Adipocyte (in vitro differentiated cells): Measurements from ENCODE around the gene BABAM2.

ENCODE experiments used
- DNase-seq: peaks from one replicate; pipeline ENCODE4 v3.0.0-alpha.2; 2015; ENCODE audit warnings: low read depth
- H3K27me3 ChIP-seq: replicated peaks from 2 replicates; pipeline ENCODE4 v1.7.0; 2013; ENCODE audit warnings: mild to moderate bottlenecking, low read length, moderate library complexity; ENCODE audit not compliant: control insufficient read depth, insufficient read depth
- H3K36me3 ChIP-seq: 2 replicates; pipeline ENCODE4 v1.7.0; 2013; ENCODE audit warnings: low read length, mild to moderate bottlenecking, moderate library complexity; ENCODE audit not compliant: control insufficient read depth, insufficient read depth, severe bottlenecking
- H3K4me1 ChIP-seq: 2 replicates; pipeline ENCODE4 v1.7.0; 2013; ENCODE audit warnings: mild to moderate bottlenecking, low read length, moderate library complexity; ENCODE audit not compliant: control insufficient read depth, insufficient read depth
- H3K4me3 ChIP-seq: 2 replicates; pipeline ENCODE4 v1.7.0; 2013; ENCODE audit warnings: mild to moderate bottlenecking, low read length, moderate library complexity
- H3K9ac ChIP-seq: 2 replicates; pipeline ENCODE4 v1.7.0; 2013; ENCODE audit warnings: mild to moderate bottlenecking, low read length, moderate library complexity
- H3K9me3 ChIP-seq: 2 replicates; pipeline ENCODE4 v1.7.0; 2013; ENCODE audit warnings: mild to moderate bottlenecking, low read length, moderate library complexity; ENCODE audit not compliant: control insufficient read depth

BABAM2 gene

DNA sequence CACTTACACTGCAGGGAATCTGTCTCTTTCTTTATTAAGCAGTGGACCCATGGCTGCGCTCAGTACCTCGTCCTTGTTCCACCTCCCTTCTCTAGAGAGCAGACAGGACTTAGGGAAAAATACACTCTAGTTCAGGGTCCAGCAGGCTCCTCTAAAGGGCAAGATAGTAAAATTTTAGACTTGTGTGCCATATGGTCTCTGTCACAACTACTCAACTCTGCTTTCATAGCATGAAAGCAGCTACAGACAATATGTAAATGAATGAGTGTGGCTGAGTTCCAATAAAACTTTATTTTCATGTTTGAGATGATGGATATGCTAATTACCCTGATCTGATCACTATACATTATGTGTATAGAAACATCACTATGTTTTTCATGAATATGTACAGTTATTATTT is 163.1 kb downstream of the BABAM2 start:
- no peaks in the 10 kb centered on the region for H3K9me3 ChIP-seq
- H3K36me3 ChIP-seq = no peaks in the 10 kb centered on the region
- H3K27me3 ChIP-seq = no peaks in the 10 kb centered on the region
- H3K4me1 ChIP-seq = peaks cover 14% of the 10 kb centered on the region
- peak overlapping the region; percentile 60 for H3K9ac ChIP-seq
- H3K4me3 ChIP-seq = no peak overlapping the region
- no peak for DNase-seq

- Histone ChIP-seq H3K9ac (no peak overlapping the region), H3K36me3 (no peaks in the 10 kb centered on the region), H3K9me3 (no peaks in the 10 kb centered on the region), H3K27me3 (no peaks in the 10 kb centered on the region), H3K4me3 (no peak overlapping the region), H3K4me1 (peaks cover 14% of the 10 kb centered on the region)
- no peak for DNase-seq
These were observed 164.4 kb downstream of the BABAM2 start for GRCh38 chr2:28054916-28055315.

GRCh38 chr2:28055325-28055970 is 164.9 kb downstream of the BABAM2 start:
- Histone ChIP-seq H3K4me1 (peaks cover 14% of the 10 kb centered on the region), H3K9me3 (no peaks in the 10 kb centered on the region), H3K4me3 (no peak overlapping the region), H3K9ac (no peak overlapping the region), H3K36me3 (no peaks in the 10 kb centered on the region), H3K27me3 (no peaks in the 10 kb centered on the region)
- DNase-seq = no peak

DNA sequence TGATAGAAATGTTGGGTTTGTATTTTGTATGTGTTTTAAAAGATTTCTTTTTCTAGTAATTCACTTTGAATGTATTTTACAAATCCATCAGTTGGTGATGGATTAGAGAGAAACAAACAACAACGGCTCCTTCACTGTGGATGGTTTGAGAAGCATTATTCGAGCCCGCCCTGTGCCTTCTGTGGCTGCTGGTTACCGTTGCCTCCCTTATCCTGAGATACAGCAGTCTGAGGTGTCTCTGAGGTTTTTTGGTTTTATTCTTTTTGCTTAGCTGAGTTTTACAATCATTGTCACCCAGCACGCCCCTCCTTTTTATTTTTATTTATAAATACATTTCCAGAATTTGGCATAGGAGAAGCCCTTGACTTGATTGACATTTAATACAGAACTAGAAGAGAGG is 168.3 kb downstream of the BABAM2 start:
- no peak overlapping the region for H3K9ac ChIP-seq
- no peak overlapping the region for H3K4me3 ChIP-seq
- no peaks in the 10 kb centered on the region for H3K27me3 ChIP-seq
- no peak for DNase-seq
- H3K36me3 ChIP-seq = no peaks in the 10 kb centered on the region
- peaks cover 2% of the 10 kb centered on the region for H3K4me1 ChIP-seq
- H3K9me3 ChIP-seq = no peaks in the 10 kb centered on the region

DNA sequence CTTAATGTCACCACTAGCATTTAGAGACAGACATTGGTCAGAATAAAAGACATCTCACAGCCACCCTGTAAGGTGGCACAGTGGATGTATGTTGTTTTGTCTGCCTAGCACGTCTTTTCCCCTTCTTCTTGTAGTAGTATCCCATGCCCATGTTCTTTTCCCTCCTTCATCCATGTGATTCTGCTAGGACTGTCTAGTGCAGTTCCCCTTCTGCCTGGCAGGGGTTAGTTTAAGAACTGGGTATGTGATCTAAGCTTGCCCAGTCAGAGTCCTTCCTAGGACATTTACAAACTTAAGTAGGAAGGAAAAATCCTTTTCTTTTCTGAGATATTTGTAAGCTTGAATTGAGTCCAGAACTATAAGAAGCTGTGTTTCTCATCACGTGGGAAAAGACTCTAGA is 172.3 kb downstream of the BABAM2 start:
- Histone ChIP-seq H3K4me3 (no peak overlapping the region), H3K9ac (no peak overlapping the region), H3K4me1 (peaks cover 4% of the 10 kb centered on the region), H3K27me3 (no peaks in the 10 kb centered on the region), H3K36me3 (no peaks in the 10 kb centered on the region), H3K9me3 (no peaks in the 10 kb centered on the region)
- DNase-seq = no peak

- H3K4me3 ChIP-seq = no peak overlapping the region
- H3K9ac ChIP-seq = no peak overlapping the region
- no peaks in the 10 kb centered on the region for H3K27me3 ChIP-seq
- no peak for DNase-seq
- no peaks in the 10 kb centered on the region for H3K9me3 ChIP-seq
- H3K36me3 ChIP-seq = no peaks in the 10 kb centered on the region
- H3K4me1 ChIP-seq = peaks cover 4% of the 10 kb centered on the region
These were observed 173.0 kb downstream of the BABAM2 start for GRCh38 chr2:28063492-28063962.

DNA sequence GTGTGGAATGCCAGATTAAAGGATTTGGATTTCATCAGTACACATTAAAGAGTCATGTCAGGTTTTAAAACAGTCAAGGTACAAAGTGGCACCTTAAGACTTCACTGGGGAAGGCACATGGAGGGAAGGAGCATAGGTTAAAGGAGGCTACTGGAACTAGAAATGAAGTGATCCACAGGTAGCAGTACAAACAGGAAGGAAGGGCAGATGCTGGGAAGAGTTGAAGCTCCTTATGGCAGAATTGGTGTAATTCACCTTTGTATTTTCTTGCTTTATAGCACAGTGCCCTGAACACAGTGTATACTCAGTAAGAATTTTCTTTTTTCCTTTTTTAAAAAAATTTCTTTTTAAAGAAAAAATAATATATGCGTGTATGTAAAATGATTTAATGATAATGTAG is 177.1 kb downstream of the BABAM2 start:
- Histone ChIP-seq H3K4me1 (peaks cover 7% of the 10 kb centered on the region), H3K27me3 (no peaks in the 10 kb centered on the region), H3K4me3 (no peak overlapping the region), H3K9me3 (no peaks in the 10 kb centered on the region), H3K9ac (no peak overlapping the region), H3K36me3 (no peaks in the 10 kb centered on the region)
- DNase-seq = no peak

- Histone ChIP-seq H3K9ac (no peak overlapping the region), H3K4me3 (no peak overlapping the region), H3K27me3 (no peaks in the 10 kb centered on the region), H3K9me3 (no peaks in the 10 kb centered on the region), H3K4me1 (peaks cover 7% of the 10 kb centered on the region), H3K36me3 (no peaks in the 10 kb centered on the region)
- no peak for DNase-seq
These were observed 177.6 kb downstream of the BABAM2 start for GRCh38 chr2:28068088-28068487.

- Histone ChIP-seq H3K9ac (no peak overlapping the region), H3K4me1 (peaks cover 7% of the 10 kb centered on the region), H3K4me3 (no peak overlapping the region), H3K9me3 (no peaks in the 10 kb centered on the region), H3K27me3 (no peaks in the 10 kb centered on the region), H3K36me3 (no peaks in the 10 kb centered on the region)
- DNase-seq = no peak
These were observed 178.0 kb downstream of the BABAM2 start for GRCh38 chr2:28068527-28068926.

DNA sequence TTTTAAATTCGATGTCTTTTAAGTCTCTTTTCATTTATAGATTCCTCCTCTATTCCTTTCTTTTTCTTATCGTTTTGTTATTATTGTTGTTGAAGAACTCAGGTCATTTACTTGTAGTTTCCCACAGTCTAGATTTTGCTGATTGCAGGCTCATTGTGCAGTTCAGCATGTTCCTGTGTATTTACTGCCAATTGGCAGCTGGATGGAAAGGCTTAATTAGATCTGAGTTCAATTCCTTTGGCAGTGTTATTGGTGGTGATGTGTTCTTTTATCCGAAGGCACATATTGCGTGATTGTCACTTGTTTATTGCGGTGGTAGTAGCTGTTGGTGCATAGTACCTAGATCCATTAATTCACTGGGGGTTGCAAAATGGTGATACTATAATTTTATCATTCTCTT is 180.7 kb downstream of the BABAM2 start:
- DNase-seq = no peak
- peaks cover 3% of the 10 kb centered on the region for H3K4me1 ChIP-seq
- no peak overlapping the region for H3K4me3 ChIP-seq
- no peaks in the 10 kb centered on the region for H3K27me3 ChIP-seq
- H3K9me3 ChIP-seq = no peaks in the 10 kb centered on the region
- no peaks in the 10 kb centered on the region for H3K36me3 ChIP-seq
- H3K9ac ChIP-seq = no peak overlapping the region

DNA sequence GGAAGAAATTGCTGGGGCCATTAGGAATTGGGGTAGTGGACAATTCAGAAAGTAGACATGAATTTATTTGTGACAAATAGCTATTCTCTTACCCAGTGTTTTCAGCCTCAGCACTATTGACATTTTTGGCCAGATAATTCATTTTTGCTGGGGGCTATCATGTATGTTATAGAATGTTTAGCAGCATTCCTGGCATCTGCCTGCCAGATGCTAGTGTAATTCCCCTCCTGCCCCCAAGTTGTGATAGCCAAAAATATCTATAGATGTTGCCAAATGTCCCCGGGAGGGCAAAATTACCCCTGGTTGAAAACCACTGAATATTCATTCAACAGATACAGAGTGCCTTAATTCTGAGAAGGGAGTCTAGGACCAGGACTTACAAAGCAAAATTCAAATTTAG is 183.6 kb downstream of the BABAM2 start:
- Histone ChIP-seq H3K9me3 (no peaks in the 10 kb centered on the region), H3K27me3 (no peaks in the 10 kb centered on the region), H3K36me3 (no peaks in the 10 kb centered on the region), H3K4me3 (no peak overlapping the region), H3K9ac (no peak overlapping the region), H3K4me1 (peaks cover 2% of the 10 kb centered on the region)
- no peak for DNase-seq

GRCh38 chr2:28080911-28081310 is 190.4 kb downstream of the BABAM2 start:
- no peak overlapping the region for H3K4me3 ChIP-seq
- no peaks in the 10 kb centered on the region for H3K36me3 ChIP-seq
- H3K27me3 ChIP-seq = no peaks in the 10 kb centered on the region
- peaks cover 30% of the 10 kb centered on the region for H3K4me1 ChIP-seq
- peak overlapping the region; percentile 59 for H3K9ac ChIP-seq
- no peaks in the 10 kb centered on the region for H3K9me3 ChIP-seq
- DNase-seq = peak; percentile 82
